ENCODE measurements around the gene NUP155.

The NUP155 gene

DNA sequence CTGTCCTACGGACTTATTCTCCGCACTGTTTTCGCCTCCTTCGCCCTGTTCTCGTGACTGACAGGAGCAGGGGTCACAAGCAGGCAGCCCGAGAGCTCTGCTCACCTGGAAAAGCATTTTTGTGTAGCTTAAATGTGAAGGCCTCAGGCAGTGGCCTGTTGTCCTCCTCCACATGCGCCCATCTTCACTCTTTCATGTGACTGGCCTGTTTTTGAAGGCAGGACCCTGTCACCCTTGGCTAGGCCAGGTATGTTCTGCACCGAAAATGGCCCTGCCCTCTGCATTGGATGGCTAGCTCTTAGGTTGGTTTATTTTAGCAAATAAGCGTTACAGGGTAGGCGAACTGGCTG lies 121.1 kb downstream of the NUP155 start:
- H3K79me2 ChIP-seq (ENCODE audit: control insufficient read depth, insufficient read depth, low read length): no peaks in the 10 kb centered on the region
- H3K56ac ChIP-seq (ENCODE audit: low read length): peak overlapping the region; percentile 94
- H2BK15ac ChIP-seq (replicated peaks; ENCODE audit: low read depth): no peak overlapping the region
- peak overlapping the region; percentile 4 for H3K18ac ChIP-seq (ENCODE audit: low read length)
- H3K79me1 ChIP-seq (ENCODE audit: low read length): no peaks in the 10 kb centered on the region
- DNase-seq: no peak
- H3K27ac ChIP-seq (ENCODE audit: low read depth, low read length): peak overlapping the region; percentile 9
- H2AK5ac ChIP-seq (ENCODE audit: low read length): no peak overlapping the region
- H4K5ac ChIP-seq (ENCODE audit: low read length): peak overlapping the region; percentile 97
- WGBS (ENCODE audit: extremely low coverage, insufficient coverage, low lambda C conversion rate): no CpG with 5 or more reads among the region's 10 CpGs
- peak overlapping the region; percentile 90 for H3K4me2 ChIP-seq (ENCODE audit: low read length)
- no peak overlapping the region for H2BK5ac ChIP-seq (ENCODE audit: low read length)
- no peaks in the 10 kb centered on the region for H3K27me3 ChIP-seq (ENCODE audit: insufficient read depth, low read length, poor library complexity)
- H3K4me1 ChIP-seq (ENCODE audit: control insufficient read depth, low read depth, low read length): peaks cover 3% of the 10 kb centered on the region
- no peak overlapping the region for H2BK120ac ChIP-seq (ENCODE audit: low read depth, low read length)
- peak overlapping the region; percentile 49 for H3K4me3 ChIP-seq (ENCODE audit: low read length)
- peak overlapping the region; percentile 92 for H3K9ac ChIP-seq (ENCODE audit: low read length)
- H4K8ac ChIP-seq (ENCODE audit: low read depth, low read length): no peak overlapping the region
- no peak overlapping the region for H3K4ac ChIP-seq (ENCODE audit: low read depth, low read length)
- peak overlapping the region; percentile 6 for H3K23ac ChIP-seq (ENCODE audit: low read length)
- no peaks in the 10 kb centered on the region for H3K36me3 ChIP-seq (ENCODE audit: control insufficient read depth, insufficient read depth, low read length)

DNA sequence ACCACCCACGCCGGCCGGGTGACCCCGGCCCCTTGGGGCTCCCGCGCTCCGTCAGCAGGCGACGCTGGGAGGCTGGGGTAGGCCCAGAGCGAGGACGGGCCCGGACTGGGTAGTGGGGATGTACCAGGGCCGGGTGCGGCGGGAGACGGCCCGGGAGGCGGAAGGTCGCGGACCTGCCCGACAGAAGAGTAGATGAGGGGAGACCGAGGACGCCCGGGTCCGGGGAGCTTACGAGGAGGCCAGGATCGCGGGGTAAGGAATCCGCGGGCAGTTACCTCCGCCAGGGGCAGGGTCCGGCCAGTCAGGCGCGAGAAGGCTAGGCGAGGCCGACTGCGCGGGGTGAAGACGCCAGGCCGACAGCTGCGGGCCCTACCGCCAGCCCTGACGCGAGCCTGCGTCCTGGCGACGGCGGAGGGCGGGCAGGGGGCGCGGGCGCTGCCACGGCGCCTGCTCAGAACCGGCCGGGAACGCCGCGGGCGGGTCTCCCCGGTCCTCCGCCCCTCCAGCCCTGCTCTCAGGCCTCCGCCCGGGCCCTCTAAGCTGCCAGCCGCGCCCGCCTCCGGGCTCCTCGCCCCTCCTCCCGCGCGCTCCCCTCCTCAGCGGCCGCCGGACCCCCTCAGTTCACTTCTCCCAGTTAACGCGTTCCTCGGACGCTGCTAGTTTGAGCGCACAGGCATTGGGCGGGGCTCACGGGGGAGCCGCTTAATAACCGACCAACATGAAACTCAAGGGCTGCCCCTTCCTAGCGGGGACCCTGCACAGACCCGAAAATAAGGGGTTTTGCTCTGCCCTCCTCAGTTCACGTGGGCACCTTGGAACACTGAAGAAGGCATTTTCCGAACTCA lies 121.7 kb downstream of the NUP155 start, which contains the start of gene CPLANE1:
CPLANE1 (minus strand) TSS at position 407 of the 845 bp plus-strand sequence. CDS start 1,678 bp downstream, outside the sequence.
- H3K27me3 ChIP-seq (ENCODE audit: insufficient read depth, low read length, poor library complexity): no peaks in the 10 kb centered on the region
- peak within 1 kb of the TSS; percentile 45 for H3K23ac ChIP-seq (ENCODE audit: low read length)
- H3K4me3 ChIP-seq (ENCODE audit: low read length): peak within 1 kb of the TSS; percentile 77
- peak within 1 kb of the TSS; percentile 41 for H4K8ac ChIP-seq (ENCODE audit: low read depth, low read length)
- H3K36me3 ChIP-seq (ENCODE audit: control insufficient read depth, insufficient read depth, low read length): no peaks in the 10 kb centered on the region
- no peaks in the 10 kb centered on the region for H3K79me1 ChIP-seq (ENCODE audit: low read length)
- H2BK120ac ChIP-seq (ENCODE audit: low read depth, low read length): peak within 1 kb of the TSS; percentile 5
- peak within 1 kb of the TSS; percentile 85 for H3K27ac ChIP-seq (ENCODE audit: low read depth, low read length)
- peak within 1 kb of the TSS; percentile 90 for H3K4me2 ChIP-seq (ENCODE audit: low read length)
- no peaks in the 10 kb centered on the region for H3K79me2 ChIP-seq (ENCODE audit: control insufficient read depth, insufficient read depth, low read length)
- H2AK5ac ChIP-seq (ENCODE audit: low read length): no peak within 1 kb of the TSS
- H4K5ac ChIP-seq (ENCODE audit: low read length): peak within 1 kb of the TSS; percentile 97
- no CpG with 5 or more reads among the region's 88 CpGs for WGBS (ENCODE audit: extremely low coverage, insufficient coverage, low lambda C conversion rate)
- DNase-seq: peak; percentile 87
- H3K9ac ChIP-seq (ENCODE audit: low read length): peak within 1 kb of the TSS; percentile 92
- H2BK15ac ChIP-seq (replicated peaks; ENCODE audit: low read depth): no peak within 1 kb of the TSS
- no peak within 1 kb of the TSS for H2BK5ac ChIP-seq (ENCODE audit: low read length)
- H3K56ac ChIP-seq (ENCODE audit: low read length): peak within 1 kb of the TSS; percentile 94
- peaks cover 3% of the 10 kb centered on the region for H3K4me1 ChIP-seq (ENCODE audit: control insufficient read depth, low read depth, low read length)
- peak within 1 kb of the TSS; percentile 62 for H3K18ac ChIP-seq (ENCODE audit: low read length)
- peak within 1 kb of the TSS; percentile 83 for H3K4ac ChIP-seq (ENCODE audit: low read depth, low read length)

DNA sequence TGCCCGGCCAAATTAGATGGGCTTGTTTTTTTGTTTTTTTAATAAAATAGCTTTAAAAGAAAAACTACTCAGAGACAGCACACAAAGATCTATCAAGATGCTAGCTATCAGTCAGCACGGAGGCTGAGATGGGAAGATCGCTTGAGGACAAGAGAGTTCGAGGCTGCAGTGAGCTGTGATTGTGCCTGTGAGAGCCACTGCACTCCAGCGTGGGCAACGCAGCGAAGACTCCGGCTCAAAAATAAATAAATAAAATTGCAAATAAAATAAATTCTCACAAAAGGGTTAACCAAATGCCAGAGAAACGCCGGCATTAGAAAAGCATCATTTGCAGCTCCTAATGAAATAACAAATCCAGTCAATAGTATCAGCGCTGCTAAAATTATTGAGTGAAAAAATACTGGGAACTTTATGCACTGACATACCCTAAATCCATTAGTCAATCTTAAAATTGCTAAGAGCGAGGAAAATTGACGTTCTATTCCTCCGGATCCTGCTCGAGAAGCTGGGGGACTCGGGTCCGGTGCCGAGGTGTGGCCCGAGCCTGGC lies 122.4 kb downstream of the NUP155 start:
- Histone ChIP-seq H4K5ac (ENCODE audit: low read length) (no peak overlapping the region), H3K23ac (ENCODE audit: low read length) (no peak overlapping the region), H3K56ac (ENCODE audit: low read length) (peak overlapping the region; percentile 94), H3K4me1 (ENCODE audit: control insufficient read depth, low read depth, low read length) (peaks cover 3% of the 10 kb centered on the region), H3K79me1 (ENCODE audit: low read length) (no peaks in the 10 kb centered on the region), H3K4ac (ENCODE audit: low read depth, low read length) (no peak overlapping the region), H3K27me3 (ENCODE audit: insufficient read depth, low read length, poor library complexity) (no peaks in the 10 kb centered on the region), H3K36me3 (ENCODE audit: control insufficient read depth, insufficient read depth, low read length) (no peaks in the 10 kb centered on the region), H3K18ac (ENCODE audit: low read length) (peak overlapping the region; percentile 62), H3K27ac (ENCODE audit: low read depth, low read length) (peak overlapping the region; percentile 85), H2BK120ac (ENCODE audit: low read depth, low read length) (peak overlapping the region; percentile 5), H3K9ac (ENCODE audit: low read length) (peak overlapping the region; percentile 92), H3K4me3 (ENCODE audit: low read length) (peak overlapping the region; percentile 77), H2BK5ac (ENCODE audit: low read length) (no peak overlapping the region), H3K4me2 (ENCODE audit: low read length) (peak overlapping the region; percentile 46), H2AK5ac (ENCODE audit: low read length) (no peak overlapping the region), H2BK15ac (replicated peaks; ENCODE audit: low read depth) (no peak overlapping the region), H4K8ac (ENCODE audit: low read depth, low read length) (peak overlapping the region; percentile 41), H3K79me2 (ENCODE audit: control insufficient read depth, insufficient read depth, low read length) (no peaks in the 10 kb centered on the region)
- DNase-seq: peak; percentile 29
- no CpG with 5 or more reads among the region's 19 CpGs for WGBS (ENCODE audit: extremely low coverage, insufficient coverage, low lambda C conversion rate)

DNA sequence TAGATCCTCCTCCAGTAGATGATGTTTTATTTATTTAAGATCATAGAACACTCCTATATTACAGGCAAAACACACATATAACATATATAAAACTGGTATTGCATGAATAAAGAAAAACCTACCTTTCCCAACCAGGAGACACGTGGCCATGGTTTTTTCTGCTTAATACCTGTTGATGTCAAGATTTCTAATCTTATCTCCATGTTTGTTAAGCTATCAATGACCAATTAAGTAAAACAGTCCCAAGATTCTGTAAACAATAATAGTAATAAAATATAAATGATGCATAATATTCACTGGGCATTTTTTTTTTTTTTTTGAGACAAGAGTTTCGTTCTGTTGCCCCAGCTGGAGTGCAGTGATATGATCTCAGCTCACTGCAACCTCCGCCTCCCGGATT lies 123.4 kb downstream of the NUP155 start:
- Histone ChIP-seq H3K79me2 (ENCODE audit: control insufficient read depth, insufficient read depth, low read length) (no peaks in the 10 kb centered on the region), H3K27ac (ENCODE audit: low read depth, low read length) (no peak overlapping the region), H3K18ac (ENCODE audit: low read length) (no peak overlapping the region), H2BK5ac (ENCODE audit: low read length) (no peak overlapping the region), H3K4me2 (ENCODE audit: low read length) (no peak overlapping the region), H3K56ac (ENCODE audit: low read length) (no peak overlapping the region), H3K4ac (ENCODE audit: low read depth, low read length) (no peak overlapping the region), H4K5ac (ENCODE audit: low read length) (no peak overlapping the region), H3K23ac (ENCODE audit: low read length) (no peak overlapping the region), H2BK15ac (replicated peaks; ENCODE audit: low read depth) (no peak overlapping the region), H2AK5ac (ENCODE audit: low read length) (no peak overlapping the region), H3K27me3 (ENCODE audit: insufficient read depth, low read length, poor library complexity) (no peaks in the 10 kb centered on the region), H3K79me1 (ENCODE audit: low read length) (no peaks in the 10 kb centered on the region), H4K8ac (ENCODE audit: low read depth, low read length) (no peak overlapping the region), H2BK120ac (ENCODE audit: low read depth, low read length) (no peak overlapping the region), H3K4me3 (ENCODE audit: low read length) (no peak overlapping the region), H3K36me3 (ENCODE audit: control insufficient read depth, insufficient read depth, low read length) (no peaks in the 10 kb centered on the region), H3K4me1 (ENCODE audit: control insufficient read depth, low read depth, low read length) (peaks cover 3% of the 10 kb centered on the region), H3K9ac (ENCODE audit: low read length) (no peak overlapping the region)
- DNase-seq: no peak
- no CpG with 5 or more reads among the region's 4 CpGs for WGBS (ENCODE audit: extremely low coverage, insufficient coverage, low lambda C conversion rate)

DNA sequence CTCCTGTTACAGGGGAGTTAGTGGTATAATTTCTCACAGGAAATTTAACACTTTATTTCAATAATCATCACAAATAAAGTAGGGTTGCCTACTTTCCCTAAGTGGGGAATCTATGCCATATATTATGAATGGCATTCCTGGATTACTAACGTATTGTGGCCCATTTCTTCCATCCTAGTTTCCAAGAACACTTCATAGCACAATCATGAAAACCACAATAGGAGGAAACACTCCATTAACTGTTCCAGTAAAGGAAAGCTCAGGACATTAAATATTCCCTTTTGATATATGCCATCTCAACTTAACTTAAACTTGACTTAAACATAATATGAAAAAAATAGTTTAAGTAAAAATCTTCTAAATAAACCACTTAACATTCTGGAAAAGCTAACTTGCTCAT lies 123.9 kb downstream of the NUP155 start:
- Histone ChIP-seq H3K4me2 (ENCODE audit: low read length) (no peak overlapping the region), H4K5ac (ENCODE audit: low read length) (no peak overlapping the region), H3K27me3 (ENCODE audit: insufficient read depth, low read length, poor library complexity) (no peaks in the 10 kb centered on the region), H3K79me2 (ENCODE audit: control insufficient read depth, insufficient read depth, low read length) (no peaks in the 10 kb centered on the region), H2BK5ac (ENCODE audit: low read length) (no peak overlapping the region), H3K36me3 (ENCODE audit: control insufficient read depth, insufficient read depth, low read length) (no peaks in the 10 kb centered on the region), H3K9ac (ENCODE audit: low read length) (no peak overlapping the region), H3K27ac (ENCODE audit: low read depth, low read length) (no peak overlapping the region), H2BK15ac (replicated peaks; ENCODE audit: low read depth) (no peak overlapping the region), H3K79me1 (ENCODE audit: low read length) (no peaks in the 10 kb centered on the region), H2BK120ac (ENCODE audit: low read depth, low read length) (no peak overlapping the region), H3K4me1 (ENCODE audit: control insufficient read depth, low read depth, low read length) (peaks cover 3% of the 10 kb centered on the region), H3K4me3 (ENCODE audit: low read length) (no peak overlapping the region), H4K8ac (ENCODE audit: low read depth, low read length) (no peak overlapping the region), H3K23ac (ENCODE audit: low read length) (no peak overlapping the region), H3K4ac (ENCODE audit: low read depth, low read length) (no peak overlapping the region), H2AK5ac (ENCODE audit: low read length) (no peak overlapping the region), H3K18ac (ENCODE audit: low read length) (no peak overlapping the region), H3K56ac (ENCODE audit: low read length) (no peak overlapping the region)
- no CpG with 5 or more reads among the region's 1 CpG for WGBS (ENCODE audit: extremely low coverage, insufficient coverage, low lambda C conversion rate)
- no peak for DNase-seq
